MCF 10A (cell line): ENCODE measurements around the gene RAB1A. TPM values are rescaled to one million over a fixed set of nuclear protein-coding genes. Genes with fewer than 3 reads are reported as not detected.

Experiments
- BruUV-seq: library from RNA; stranded (reverse); fragments of 400-500 nt; replicated peaks from 2 replicates; lab custom pipeline; 2021; lab: Mats Ljungman, UMichigan
- CTCF ChIA-PET: fragments of 300-600 bp; sonication (Branson Sonifier 250); formaldehyde crosslinking; extraction: SDS; loops from one replicate; lab custom pipeline; 2021; ENCODE audit warnings: antibody characterized with exemption, inconsistent platforms; lab: Yijun Ruan, JAX
- POLR2A ChIA-PET: fragments of 300-600, 350-650 bp; sonication (Branson Sonifier 250); formaldehyde crosslinking; extraction: SDS; loops from one replicate; lab custom pipeline; 2020; ENCODE audit warnings: antibody characterized with exemption, inconsistent platforms; lab: Yijun Ruan, JAX
- DNase-seq: peaks from one replicate; pipeline ENCODE4 v3.0.0-alpha.2; 2018; ENCODE audit not compliant: unreplicated experiment
- H3K27ac Mint-ChIP-seq: one replicate; pipeline ENCODE4 v1.8.0; 2022; ENCODE audit warnings: mild to moderate bottlenecking, low read depth, mixed read lengths; ENCODE audit not compliant: unreplicated experiment
- H3K27me3 Mint-ChIP-seq: one replicate; pipeline ENCODE4 v1.8.0; 2022; ENCODE audit warnings: mixed read lengths; ENCODE audit not compliant: insufficient read depth, unreplicated experiment
- H3K36me3 Mint-ChIP-seq: one replicate; pipeline ENCODE4 v1.8.0; 2022; ENCODE audit warnings: mild to moderate bottlenecking, moderate library complexity, mixed read lengths; ENCODE audit not compliant: insufficient read depth, unreplicated experiment
- H3K4me1 Mint-ChIP-seq: one replicate; pipeline ENCODE4 v1.8.0; 2022; ENCODE audit warnings: mixed read lengths; ENCODE audit not compliant: insufficient read depth, unreplicated experiment
- H3K4me3 Mint-ChIP-seq: one replicate; pipeline ENCODE4 v1.8.0; 2022; ENCODE audit warnings: mild to moderate bottlenecking, moderate library complexity, mixed read lengths; ENCODE audit not compliant: unreplicated experiment
- H3K9me3 Mint-ChIP-seq: one replicate; pipeline ENCODE4 v1.8.0; 2022; ENCODE audit warnings: mixed read lengths; ENCODE audit not compliant: unreplicated experiment
- intact Hi-C: fragments of 100-400 bp; cut with micrococcal nuclease; formaldehyde crosslinking; loops from 2 replicates; pipeline ENCODE4 v1.14.1; 2022
- total RNA-seq: library from RNA; stranded (reverse); gene quantifications from 2 replicates; pipeline ENCODE4 v1.2.3, GENCODE V29; 2022
- TF ChIP-seq, protein P1 (sequence below): fragments of 200-600 bp; IDR thresholded peaks from one replicate; pipeline ENCODE4 v1.8.0; 2022; ENCODE audit warnings: antibody characterized with exemption, mild to moderate bottlenecking; ENCODE audit not compliant: unreplicated experiment

Gene RAB1A
- total RNA-seq, 1 experiment from 2014 or later = 131 TPM

DNA sequence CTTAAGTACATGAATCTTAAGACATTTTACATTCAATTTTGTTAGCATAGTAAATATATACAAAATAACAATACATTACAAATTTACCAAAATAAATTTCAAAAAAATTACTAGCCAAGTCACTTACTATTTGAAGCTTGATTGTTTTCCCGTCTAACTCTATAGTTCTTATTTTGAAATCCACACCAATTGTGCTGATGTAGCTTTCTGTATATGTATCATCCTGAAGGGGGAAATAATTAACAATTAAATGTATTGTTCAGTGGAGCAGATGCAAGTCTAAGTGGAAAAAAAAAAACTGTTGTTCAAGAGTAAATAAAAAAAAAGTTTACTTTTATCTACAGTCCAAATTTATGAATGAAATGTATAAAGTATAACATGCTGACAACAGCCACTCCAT, 32.1 kb downstream of the RAB1A start:
- DNase-seq = no peak
- no peak overlapping the region for H3K4me3 Mint-ChIP-seq
- POLR2A ChIA-PET = interaction anchor here (1.4 kb wide), 1 partner anchor 13 kb away, joined by 3 read pairs; no protein-coding TSS in a partner anchor
- H3K4me1 Mint-ChIP-seq = no peaks in the 10 kb centered on the region
- peaks cover 91% of the 10 kb centered on the region for H3K36me3 Mint-ChIP-seq
- H3K9me3 Mint-ChIP-seq = no peaks in the 10 kb centered on the region
- BruUV-seq = no TSS peak
- H3K27ac Mint-ChIP-seq = no peak overlapping the region
- CTCF ChIA-PET = no interaction called here
- H3K27me3 Mint-ChIP-seq = no peaks in the 10 kb centered on the region
- intact Hi-C loops = no loop called here
- TF ChIP-seq, protein P1, sequence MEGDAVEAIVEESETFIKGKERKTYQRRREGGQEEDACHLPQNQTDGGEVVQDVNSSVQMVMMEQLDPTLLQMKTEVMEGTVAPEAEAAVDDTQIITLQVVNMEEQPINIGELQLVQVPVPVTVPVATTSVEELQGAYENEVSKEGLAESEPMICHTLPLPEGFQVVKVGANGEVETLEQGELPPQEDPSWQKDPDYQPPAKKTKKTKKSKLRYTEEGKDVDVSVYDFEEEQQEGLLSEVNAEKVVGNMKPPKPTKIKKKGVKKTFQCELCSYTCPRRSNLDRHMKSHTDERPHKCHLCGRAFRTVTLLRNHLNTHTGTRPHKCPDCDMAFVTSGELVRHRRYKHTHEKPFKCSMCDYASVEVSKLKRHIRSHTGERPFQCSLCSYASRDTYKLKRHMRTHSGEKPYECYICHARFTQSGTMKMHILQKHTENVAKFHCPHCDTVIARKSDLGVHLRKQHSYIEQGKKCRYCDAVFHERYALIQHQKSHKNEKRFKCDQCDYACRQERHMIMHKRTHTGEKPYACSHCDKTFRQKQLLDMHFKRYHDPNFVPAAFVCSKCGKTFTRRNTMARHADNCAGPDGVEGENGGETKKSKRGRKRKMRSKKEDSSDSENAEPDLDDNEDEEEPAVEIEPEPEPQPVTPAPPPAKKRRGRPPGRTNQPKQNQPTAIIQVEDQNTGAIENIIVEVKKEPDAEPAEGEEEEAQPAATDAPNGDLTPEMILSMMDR = no peak

DNA sequence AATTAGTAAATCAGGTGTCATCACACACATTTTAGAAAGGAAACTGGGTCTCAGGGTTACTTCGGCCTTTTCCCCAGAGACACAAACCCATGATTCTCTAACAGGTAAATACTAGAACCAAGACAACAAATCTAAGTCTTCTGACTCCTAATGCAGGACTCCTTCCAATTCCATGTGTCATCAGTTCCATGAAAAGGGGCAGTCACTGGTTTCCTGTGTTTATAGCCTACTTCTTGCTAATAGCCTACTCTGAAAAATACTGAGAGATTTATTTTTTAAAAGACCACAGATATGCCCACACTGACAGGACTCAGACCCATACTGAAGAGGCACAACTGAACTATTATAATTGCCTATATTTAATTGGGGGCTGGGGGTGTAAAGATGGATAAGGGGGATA, 33.0 kb downstream of the RAB1A start:
- ChIA-PET POLR2A (interaction anchor here (1.3 to 1.8 kb wide), 2 partner anchors 13 to 27 kb away, joined by 4 read pairs; no protein-coding TSS in a partner anchor), CTCF (interaction anchor here (0.6 kb wide), 1 partner anchor 25 kb away, joined by 3 read pairs; no protein-coding TSS in a partner anchor)
- intact Hi-C loops = no loop called here
- DNase-seq = no peak
- H3K27me3 Mint-ChIP-seq = no peaks in the 10 kb centered on the region
- H3K27ac Mint-ChIP-seq = no peak overlapping the region
- H3K9me3 Mint-ChIP-seq = no peaks in the 10 kb centered on the region
- peaks cover 88% of the 10 kb centered on the region for H3K36me3 Mint-ChIP-seq
- TF ChIP-seq, protein P1 = no peak
- H3K4me1 Mint-ChIP-seq = no peaks in the 10 kb centered on the region
- BruUV-seq = no TSS peak
- H3K4me3 Mint-ChIP-seq = no peak overlapping the region

DNA sequence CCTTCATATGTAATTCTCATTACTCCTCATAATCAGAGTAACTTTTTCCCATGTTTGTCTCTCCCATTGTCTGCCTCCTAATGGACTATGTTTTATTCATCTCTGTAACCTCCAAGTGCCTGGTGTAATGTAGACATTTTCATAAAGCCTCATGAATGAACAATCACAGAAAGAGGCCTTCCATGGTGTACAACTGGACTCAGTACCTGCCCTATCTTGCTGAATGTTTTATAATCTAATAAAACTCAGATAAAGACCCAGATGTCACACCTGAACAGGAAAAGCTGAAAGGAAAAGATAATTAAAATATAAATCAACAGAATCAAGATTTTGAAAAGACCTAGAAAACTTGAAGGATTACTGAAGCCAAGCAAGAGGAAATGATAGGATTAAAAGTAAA, 36.7 kb downstream of the RAB1A start:
- peaks cover 90% of the 10 kb centered on the region for H3K36me3 Mint-ChIP-seq
- TF ChIP-seq, protein P1 = no peak
- no TSS peak for BruUV-seq
- no peaks in the 10 kb centered on the region for H3K27me3 Mint-ChIP-seq
- ChIA-PET POLR2A (interaction anchor here (0.6 kb wide), 1 partner anchor 627 kb away, joined by 4 read pairs; no protein-coding TSS in a partner anchor), CTCF (interaction anchor here (0.8 kb wide), 1 partner anchor 94 kb away, joined by 3 read pairs; no protein-coding TSS in a partner anchor)
- DNase-seq = no peak
- peak overlapping the region; percentile 61 for H3K27ac Mint-ChIP-seq
- H3K4me3 Mint-ChIP-seq = no peak overlapping the region
- intact Hi-C loops = no loop called here
- H3K9me3 Mint-ChIP-seq = no peaks in the 10 kb centered on the region
- no peaks in the 10 kb centered on the region for H3K4me1 Mint-ChIP-seq

DNA sequence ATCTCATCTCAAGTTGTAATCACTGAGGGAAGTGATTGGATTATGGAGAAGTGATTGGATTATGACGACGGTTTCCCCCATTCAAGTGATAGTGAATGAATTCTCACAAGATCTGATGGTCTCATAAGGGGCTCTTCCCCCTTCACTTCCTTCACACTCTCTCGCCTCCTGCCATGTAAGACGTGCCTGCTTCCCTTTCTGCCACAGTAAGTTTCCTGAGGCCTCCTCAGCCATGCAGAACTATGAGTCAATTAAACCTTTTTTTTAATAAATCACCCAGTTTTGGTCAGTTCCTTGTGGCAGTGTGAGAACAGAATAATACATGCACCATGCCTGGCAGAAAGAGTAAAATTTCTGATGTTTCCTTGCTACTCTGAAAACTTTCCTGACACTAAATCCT, 37.1 kb downstream of the RAB1A start:
- intact Hi-C loops = no loop called here
- no peak for DNase-seq
- Mint-ChIP-seq H3K4me3 (no peak overlapping the region), H3K27ac (peak overlapping the region; percentile 61), H3K9me3 (no peaks in the 10 kb centered on the region), H3K36me3 (peaks cover 90% of the 10 kb centered on the region), H3K27me3 (no peaks in the 10 kb centered on the region), H3K4me1 (no peaks in the 10 kb centered on the region)
- TF ChIP-seq, protein P1 = no peak
- ChIA-PET POLR2A (interaction anchor here (0.6 kb wide), 1 partner anchor 626 kb away, joined by 4 read pairs; no protein-coding TSS in a partner anchor), CTCF (interaction anchor here (0.8 to 1.3 kb wide), 2 partner anchors 14 to 94 kb away, joined by 3 read pairs; no protein-coding TSS in a partner anchor)
- BruUV-seq = no TSS peak
